Measurements from ENCODE around the gene CRLF1.
"Not testable (repeated sequence)": the region's sequence is repeated elsewhere in the genome, so short reads cannot be mapped to it uniquely, and the experiment has no call there.

CRLF1 gene

GRCh38 chr19:18594096-18594823, 12.3 kb downstream of the CRLF1 start:
- Mint-ChIP-seq H3K27ac (peak overlapping the region; percentile 47), H3K36me3 (ENCODE audit: low read depth) (peaks cover 11% of the 10 kb centered on the region), H3K27me3 (peaks cover 7% of the 10 kb centered on the region), H3K4me1 (peaks cover 28% of the 10 kb centered on the region), H3K4me3 (peak overlapping the region; percentile 67), H3K9me3 (no peaks in the 10 kb centered on the region)
- DNase-seq (peak; percentile 84), ATAC-seq (peak; percentile 65)

DNA sequence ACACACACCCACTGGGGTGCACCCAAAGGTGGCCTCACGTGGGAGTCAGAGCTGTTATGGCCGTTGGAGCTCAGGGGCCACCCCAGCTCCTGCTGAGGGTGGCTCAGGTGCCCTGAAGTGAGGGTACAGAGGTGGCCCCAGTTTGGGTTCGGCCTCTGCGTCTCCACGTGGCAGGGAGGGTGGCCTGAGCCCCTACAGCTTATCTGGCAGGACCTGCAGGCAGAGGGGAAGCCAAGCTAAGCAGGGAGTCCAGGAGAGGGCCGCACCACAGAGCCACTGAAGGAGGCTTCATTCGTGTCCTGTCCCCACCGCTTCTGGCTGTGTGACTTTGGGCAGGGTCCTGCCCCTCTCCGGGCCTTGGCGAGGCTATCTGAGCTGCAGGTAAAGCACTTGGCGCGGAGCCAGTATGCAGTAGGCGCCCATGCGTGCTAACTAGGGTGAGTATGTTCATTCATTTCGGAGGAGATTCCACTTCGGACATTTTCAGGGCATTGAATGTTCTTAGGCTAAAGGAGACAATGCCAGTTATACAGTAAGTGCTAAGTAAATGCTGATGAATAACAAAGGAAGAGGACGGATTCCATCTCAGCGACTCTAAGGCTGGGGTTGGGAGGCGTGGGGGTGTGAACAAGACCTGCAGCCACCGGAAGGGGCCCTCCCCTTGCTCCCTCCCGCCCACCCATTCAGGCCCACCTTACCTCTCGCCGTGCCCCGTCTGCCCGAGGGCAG, 13.1 kb downstream of the CRLF1 start:
- H3K27me3 Mint-ChIP-seq: peaks cover 7% of the 10 kb centered on the region
- H3K27ac Mint-ChIP-seq: no peak overlapping the region
- peak overlapping the region; percentile 53 for H3K4me3 Mint-ChIP-seq
- no peaks in the 10 kb centered on the region for H3K9me3 Mint-ChIP-seq
- DNase-seq: no peak
- ATAC-seq: no peak
- H3K4me1 Mint-ChIP-seq: peaks cover 28% of the 10 kb centered on the region
- peaks cover 11% of the 10 kb centered on the region for H3K36me3 Mint-ChIP-seq (ENCODE audit: low read depth)

GRCh38 chr19:18592732-18593131, 13.9 kb downstream of the CRLF1 start:
- not testable (repeated sequence) for H3K4me3 Mint-ChIP-seq, H3K9me3 Mint-ChIP-seq, H3K27me3 Mint-ChIP-seq, DNase-seq, ATAC-seq, H3K27ac Mint-ChIP-seq
- Mint-ChIP-seq H3K4me1 (peaks cover 35% of the 10 kb centered on the region), H3K36me3 (ENCODE audit: low read depth) (peaks cover 11% of the 10 kb centered on the region)

GRCh38 chr19:18591735-18592385, 14.7 kb downstream of the CRLF1 start:
- Mint-ChIP-seq H3K27me3 (peaks cover 7% of the 10 kb centered on the region), H3K4me1 (peaks cover 37% of the 10 kb centered on the region), H3K36me3 (ENCODE audit: low read depth) (peaks cover 11% of the 10 kb centered on the region), H3K27ac (no peak overlapping the region), H3K4me3 (no peak overlapping the region), H3K9me3 (no peaks in the 10 kb centered on the region)
- no peak for ATAC-seq
- DNase-seq: no peak

DNA sequence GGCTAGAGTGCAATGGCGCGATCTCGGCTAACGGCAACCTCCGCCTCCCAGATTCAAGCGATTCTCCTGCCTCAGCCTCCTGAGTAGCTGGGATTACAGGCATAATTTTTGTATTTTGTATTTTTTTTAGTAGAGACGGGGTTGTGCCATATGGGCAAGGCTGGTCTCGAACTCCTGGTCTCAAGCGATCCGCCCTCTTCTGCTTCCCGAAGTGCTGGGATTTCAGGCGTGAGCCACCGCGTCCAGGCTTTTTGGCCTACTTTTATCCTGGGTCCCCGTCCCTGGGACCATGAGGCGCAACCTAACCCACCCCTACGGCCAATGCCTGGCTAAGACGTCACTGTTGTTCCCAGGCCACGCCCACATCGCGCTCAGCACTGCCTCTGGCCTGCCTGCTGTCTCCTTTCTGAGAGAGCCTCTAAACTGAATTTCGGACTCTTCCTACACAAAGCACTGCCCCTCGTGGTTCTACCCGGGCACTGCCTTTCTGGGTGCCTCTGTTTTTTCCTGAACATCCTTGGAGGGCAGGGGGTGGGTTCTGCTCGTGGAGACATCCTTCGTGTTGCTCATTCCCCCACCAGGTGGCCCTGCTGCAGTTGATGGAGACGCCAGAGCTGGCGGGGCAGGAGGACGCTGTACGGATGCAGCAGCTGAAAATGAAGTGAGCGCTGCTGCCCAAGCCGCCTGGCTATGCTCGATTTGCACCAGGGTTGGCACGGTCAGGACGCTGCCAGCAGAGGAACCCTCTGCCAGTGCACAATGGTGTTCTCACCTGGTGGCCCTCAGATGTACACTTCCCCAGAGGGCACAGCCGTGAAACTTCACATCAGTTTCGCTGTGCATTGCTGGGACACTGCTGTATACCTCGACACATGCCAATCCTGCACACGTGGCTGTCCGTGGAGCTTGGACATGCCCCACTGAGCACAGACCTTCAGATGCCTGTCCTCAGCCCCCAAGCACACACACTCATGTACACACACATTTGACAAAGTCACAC, 16.0 kb downstream of the CRLF1 start:
- DNase-seq (no peak), ATAC-seq (no peak)
- Mint-ChIP-seq H3K27ac (peak overlapping the region; percentile 92), H3K36me3 (ENCODE audit: low read depth) (peaks cover 11% of the 10 kb centered on the region), H3K4me3 (peak overlapping the region; percentile 89), H3K4me1 (peaks cover 36% of the 10 kb centered on the region), H3K27me3 (peaks cover 3% of the 10 kb centered on the region), H3K9me3 (no peaks in the 10 kb centered on the region)

DNA sequence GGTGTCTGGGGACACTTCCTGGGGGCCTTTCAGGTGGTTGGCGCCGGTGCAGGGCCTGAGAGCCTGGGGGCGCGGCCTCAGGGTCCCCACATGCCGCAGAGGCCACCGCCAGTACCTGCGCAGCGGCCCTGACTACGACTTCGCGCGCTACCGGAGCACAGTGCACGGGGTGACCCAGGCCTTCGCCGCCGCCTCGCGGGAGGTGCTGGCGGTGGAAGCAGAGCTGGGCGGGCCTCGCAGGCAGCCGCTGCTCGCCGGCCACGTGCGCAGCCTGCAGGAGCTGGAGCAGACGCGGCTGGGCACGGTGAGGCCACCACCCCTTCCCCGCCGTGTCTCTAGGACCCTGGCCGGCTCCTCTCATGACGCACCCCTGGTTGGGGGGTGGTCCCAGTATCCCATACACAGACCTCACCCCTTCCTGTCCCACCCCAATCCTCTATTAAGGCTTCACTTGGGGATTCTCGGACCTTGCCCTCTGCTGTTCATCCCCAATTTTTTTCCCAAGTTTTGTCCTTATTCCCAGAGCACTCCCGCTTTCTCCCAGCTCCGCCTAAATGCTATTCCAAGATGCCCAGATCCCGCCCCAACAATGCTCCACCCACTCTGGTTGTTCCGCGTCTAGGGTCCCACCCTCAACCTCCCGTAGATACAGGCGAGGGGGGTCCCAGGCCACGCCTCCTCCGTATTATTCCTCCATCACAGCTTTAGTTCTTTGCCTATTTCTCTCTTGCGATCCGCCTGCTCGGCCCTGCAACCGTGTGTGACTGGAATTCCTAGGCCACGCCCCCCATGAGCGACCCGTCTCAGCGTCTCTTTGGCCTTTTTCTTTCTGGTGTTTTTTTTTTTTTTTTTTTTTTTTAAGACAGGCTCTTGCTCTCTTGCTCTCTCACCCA, 17.0 kb downstream of the CRLF1 start:
- Mint-ChIP-seq H3K27ac (peak overlapping the region; percentile 92), H3K36me3 (ENCODE audit: low read depth) (peaks cover 11% of the 10 kb centered on the region), H3K9me3 (no peaks in the 10 kb centered on the region), H3K4me3 (peak overlapping the region; percentile 89), H3K4me1 (peaks cover 33% of the 10 kb centered on the region), H3K27me3 (no peaks in the 10 kb centered on the region)
- peak; percentile 55 for ATAC-seq
- DNase-seq: peak; percentile 68

DNA sequence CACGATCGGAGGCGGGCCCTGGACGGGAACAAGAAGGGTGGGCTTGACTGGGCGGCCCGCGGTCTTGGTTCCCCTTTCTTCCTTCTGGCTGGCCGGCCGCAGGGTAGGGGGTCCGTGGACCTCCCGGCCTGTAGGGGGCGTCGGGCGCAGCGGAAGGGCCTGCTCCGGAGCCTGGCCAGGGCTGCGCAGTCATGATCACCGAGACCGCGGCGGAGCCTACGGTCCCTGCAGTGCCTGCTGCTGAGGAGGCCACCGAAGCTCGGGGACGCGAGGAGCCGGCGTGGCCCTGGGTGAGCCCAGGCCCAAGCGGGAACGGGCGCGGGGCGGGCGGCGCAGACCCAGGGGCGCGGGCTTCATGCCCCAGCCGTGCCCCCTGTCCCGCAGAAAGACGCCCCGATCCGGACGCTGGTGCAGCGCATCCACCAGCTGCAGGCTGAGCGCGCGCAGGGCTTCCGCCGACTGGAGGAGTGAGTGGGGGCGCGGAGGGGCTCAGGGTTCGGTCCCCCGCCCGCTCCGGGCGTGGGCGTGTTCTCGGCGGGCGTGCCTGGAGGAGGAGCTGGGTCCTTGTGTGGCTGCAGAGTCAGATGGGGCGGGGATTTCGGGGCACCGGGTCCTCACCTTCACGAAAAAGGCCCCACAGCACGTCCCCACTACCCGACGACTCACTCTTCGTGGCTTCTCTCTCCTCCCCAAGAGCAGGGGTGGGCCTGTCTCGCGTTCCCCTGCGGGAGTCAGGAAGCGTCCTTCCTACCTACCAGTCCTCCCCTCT, 17.8 kb downstream of the CRLF1 start, which contains the start of gene REX1BD:
Gene REX1BD, plus strand, starts transcription at position 188 of the 769 bp plus-strand sequence. Its CDS starts 4 bp downstream, at position 192.
- peaks cover 31% of the 10 kb centered on the region for H3K4me1 Mint-ChIP-seq
- peak within 1 kb of the TSS; percentile 89 for H3K4me3 Mint-ChIP-seq
- H3K27ac Mint-ChIP-seq: peak within 1 kb of the TSS; percentile 92
- H3K36me3 Mint-ChIP-seq (ENCODE audit: low read depth): peaks cover 11% of the 10 kb centered on the region
- ATAC-seq (peak; percentile 90), DNase-seq (peak; percentile 91)
- H3K27me3 Mint-ChIP-seq: no peaks in the 10 kb centered on the region
- H3K9me3 Mint-ChIP-seq: no peaks in the 10 kb centered on the region

DNA sequence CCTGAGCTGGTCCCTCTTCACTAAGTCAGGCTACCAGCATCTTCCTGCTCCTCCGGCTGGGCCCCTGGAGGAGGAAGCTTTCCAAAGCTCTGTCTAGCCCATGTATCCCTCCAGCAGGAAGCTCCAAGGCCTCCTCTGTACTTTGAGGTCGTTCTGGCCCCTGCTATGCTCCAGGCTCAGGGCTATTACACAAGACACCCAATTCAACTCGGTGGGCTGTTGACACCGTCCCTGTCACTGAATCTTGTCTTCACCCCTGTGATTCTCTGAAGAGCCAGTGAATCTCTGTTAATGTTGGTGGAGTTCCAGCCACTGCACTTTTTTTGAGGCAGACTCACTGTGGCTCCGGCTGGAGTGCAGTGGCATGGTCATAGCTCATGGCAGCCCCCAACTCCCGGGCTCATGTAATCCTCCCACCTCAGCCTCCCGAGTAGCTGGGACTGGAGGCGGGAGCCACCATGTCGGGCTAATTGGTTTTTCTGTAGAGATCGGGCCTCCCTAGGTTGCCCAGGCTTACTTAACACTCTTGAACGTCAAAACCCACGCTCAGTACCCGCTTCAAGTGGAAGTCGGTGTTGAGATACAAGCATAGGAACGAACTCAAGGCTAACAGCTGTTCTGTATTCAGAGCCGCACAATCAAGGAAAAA, 18.5 kb downstream of the CRLF1 start:
- peak overlapping the region; percentile 91 for H3K27ac Mint-ChIP-seq
- no peaks in the 10 kb centered on the region for H3K9me3 Mint-ChIP-seq
- DNase-seq (no peak), ATAC-seq (no peak)
- H3K4me3 Mint-ChIP-seq: peak overlapping the region; percentile 89
- peaks cover 25% of the 10 kb centered on the region for H3K4me1 Mint-ChIP-seq
- no peaks in the 10 kb centered on the region for H3K27me3 Mint-ChIP-seq
- peaks cover 11% of the 10 kb centered on the region for H3K36me3 Mint-ChIP-seq (ENCODE audit: low read depth)

GRCh38 chr19:18587561-18587960, 19.0 kb downstream of the CRLF1 start:
- ATAC-seq (no peak), DNase-seq (no peak)
- Mint-ChIP-seq H3K36me3 (ENCODE audit: low read depth) (peaks cover 11% of the 10 kb centered on the region), H3K27me3 (no peaks in the 10 kb centered on the region), H3K4me3 (peak overlapping the region; percentile 89), H3K4me1 (peaks cover 25% of the 10 kb centered on the region), H3K27ac (peak overlapping the region; percentile 91), H3K9me3 (no peaks in the 10 kb centered on the region)

DNA sequence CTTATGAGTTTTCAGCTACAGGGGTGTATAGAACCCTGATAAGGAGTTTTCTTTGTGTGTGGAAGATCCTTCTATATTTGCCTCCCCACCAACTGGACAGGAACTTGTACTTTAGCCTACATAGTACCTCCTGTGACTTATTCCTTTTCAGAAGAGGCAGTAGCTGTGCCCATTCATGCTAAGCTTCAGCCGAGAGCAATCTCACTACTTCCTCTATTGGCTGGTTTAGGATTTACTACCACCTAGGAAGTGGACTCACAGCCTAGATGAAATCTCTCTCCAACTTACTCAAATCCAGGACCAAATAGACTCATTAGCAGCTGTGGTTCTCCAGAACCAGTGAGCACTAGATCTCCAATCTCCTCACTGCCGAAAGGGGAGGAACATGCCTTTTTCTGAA, 20.3 kb downstream of the CRLF1 start:
- Mint-ChIP-seq H3K27me3 (no peaks in the 10 kb centered on the region), H3K36me3 (ENCODE audit: low read depth) (peaks cover 11% of the 10 kb centered on the region), H3K27ac (no peak overlapping the region), H3K4me1 (peaks cover 25% of the 10 kb centered on the region), H3K4me3 (no peak overlapping the region), H3K9me3 (no peaks in the 10 kb centered on the region)
- ATAC-seq (no peak), DNase-seq (no peak)

DNA sequence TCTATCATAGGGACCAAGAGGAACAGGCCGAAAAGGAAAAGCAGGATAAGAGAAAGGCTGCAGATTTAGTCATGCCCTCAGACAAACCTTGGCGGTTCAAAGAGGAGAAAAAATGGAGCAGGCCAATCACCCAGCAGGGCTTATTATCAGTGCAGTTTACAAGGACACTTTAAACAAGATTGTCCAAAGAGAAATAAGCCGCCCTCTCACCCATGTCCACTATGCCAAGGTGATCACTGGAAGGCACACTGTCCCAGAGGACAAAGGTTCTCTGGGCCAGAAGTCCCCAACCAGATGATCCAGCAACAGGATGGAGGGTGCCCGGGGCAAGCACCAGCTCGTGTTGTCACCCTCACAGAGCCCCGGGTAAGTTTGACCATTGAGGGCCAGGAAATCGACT, 26.3 kb downstream of the CRLF1 start:
- H3K4me1 Mint-ChIP-seq: peaks cover 9% of the 10 kb centered on the region
- H3K27me3 Mint-ChIP-seq: no peaks in the 10 kb centered on the region
- H3K27ac Mint-ChIP-seq: no peak overlapping the region
- no peaks in the 10 kb centered on the region for H3K9me3 Mint-ChIP-seq
- peaks cover 22% of the 10 kb centered on the region for H3K36me3 Mint-ChIP-seq (ENCODE audit: low read depth)
- ATAC-seq (no peak), DNase-seq (no peak)
- no peak overlapping the region for H3K4me3 Mint-ChIP-seq

DNA sequence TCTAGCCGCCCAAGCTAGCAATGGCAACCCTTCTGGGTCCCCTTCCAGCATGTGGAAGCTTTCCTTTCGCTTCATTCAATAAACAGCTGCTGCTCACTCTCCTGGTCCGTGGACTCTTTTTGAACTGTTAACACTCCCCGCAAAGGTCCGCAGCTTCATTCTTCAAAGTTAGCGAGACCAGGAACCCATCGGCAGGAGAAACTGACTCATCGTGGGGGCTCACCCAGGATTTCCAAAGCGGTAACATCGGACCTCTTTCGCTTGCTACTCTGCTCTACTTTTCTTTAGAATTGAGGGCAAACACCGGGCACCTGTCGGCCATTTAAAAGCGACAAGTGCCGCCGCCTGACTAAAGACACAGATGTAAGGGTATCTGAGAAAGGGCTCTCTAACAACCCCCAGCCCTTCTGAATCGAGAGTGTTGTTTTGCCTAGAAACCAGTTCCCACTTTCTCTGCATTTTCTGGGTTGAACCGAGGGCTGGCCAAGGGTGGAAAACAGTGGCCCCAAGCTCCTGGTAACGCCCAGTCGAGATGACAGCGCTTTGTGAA, 29.2 kb downstream of the CRLF1 start:
- no peak overlapping the region for H3K4me3 Mint-ChIP-seq

More for the DNA sequence above, 29.2 kb downstream of the CRLF1 start:
- H3K4me1 Mint-ChIP-seq: peaks cover 35% of the 10 kb centered on the region
- DNase-seq (no peak), ATAC-seq (no peak)
- H3K36me3 Mint-ChIP-seq (ENCODE audit: low read depth): peaks cover 50% of the 10 kb centered on the region
- H3K27ac Mint-ChIP-seq: no peak overlapping the region
- no peaks in the 10 kb centered on the region for H3K27me3 Mint-ChIP-seq
- no peaks in the 10 kb centered on the region for H3K9me3 Mint-ChIP-seq

Data from activated naive CD8-positive, alpha-beta T cell treated with anti-CD3 and anti-CD28 coated beads, Interleukin-2, amount 50 U/mL, for 24 hours (primary cell).